ENCODE data around the gene NKIRAS2. TPM values are rescaled to one million over a fixed set of nuclear protein-coding genes. Genes with fewer than 3 reads are reported as not detected.

NKIRAS2 gene
- total RNA-seq, 4 donors from 2014 or later = 34.0 to 48.6 (median 35.7) TPM

DNA sequence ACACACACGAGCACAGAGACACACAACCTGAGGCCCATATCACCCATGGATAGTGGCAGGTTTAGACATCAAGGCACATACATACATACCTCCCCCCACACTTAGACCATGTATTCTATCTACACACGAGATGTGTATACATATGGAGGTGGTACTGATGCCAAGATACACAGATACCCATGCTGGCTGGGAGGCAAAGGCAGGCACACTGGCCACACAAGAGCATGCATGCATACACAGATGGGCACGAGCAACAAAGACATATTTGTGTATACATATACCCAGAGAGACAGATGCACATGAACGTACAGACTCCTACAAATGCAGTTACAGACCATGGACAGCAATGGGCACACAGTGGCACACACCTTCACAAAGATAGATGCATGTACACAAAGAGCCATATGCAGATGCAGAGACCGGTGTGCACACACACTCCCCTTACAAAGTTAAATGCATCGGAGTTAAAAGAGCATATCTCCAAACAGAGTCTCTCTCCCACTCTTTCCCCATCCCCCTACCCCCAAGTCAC, 32.5 kb downstream of the NKIRAS2 start:
- peaks cover 5 to 20% (median 12%) of the 10 kb centered on the region in 3 donors for H3K4me1 ChIP-seq
- H3K27ac ChIP-seq = no peak overlapping the region
- intact Hi-C loops (cut with DNase I) = no loop called here
- TF ChIP-seq POLR2A (IDR thresholded peaks at IDR 0.05) = no peak
- no peak for TF ChIP-seq CTCF (IDR thresholded peaks at IDR 0.05)
- H3K27me3 ChIP-seq = peaks cover 0 to 49% (median 0%) of the 10 kb centered on the region in 4 donors
- WGBS, 2 donors = 65 to 77% methylated on average over 6 of the region's 6 CpGs
- H3K36me3 ChIP-seq = no peaks in the 10 kb centered on the region
- H3K9me3 ChIP-seq = no peaks in the 10 kb centered on the region
- no peak overlapping the region for H3K4me3 ChIP-seq
- DNase-seq = no peak

- no peak overlapping the region for H3K4me3 ChIP-seq
- peaks cover 5 to 20% (median 12%) of the 10 kb centered on the region in 3 donors for H3K4me1 ChIP-seq
- TF ChIP-seq CTCF (IDR thresholded peaks at IDR 0.05) (no peak), POLR2A (IDR thresholded peaks at IDR 0.05) (no peak)
- H3K9me3 ChIP-seq = no peaks in the 10 kb centered on the region
- H3K27ac ChIP-seq = no peak overlapping the region
- peaks cover 0 to 56% (median 0%) of the 10 kb centered on the region in 4 donors for H3K27me3 ChIP-seq
- intact Hi-C loops (cut with DNase I) = no loop called here
- 41 to 57% methylated on average over 6 to 8 of the region's 12 CpGs for WGBS, 2 donors
- H3K36me3 ChIP-seq = no peaks in the 10 kb centered on the region
- DNase-seq = no peak
Observed at GRCh38 chr17:42053731-42054500, 34.0 kb downstream of the NKIRAS2 start.

DNA sequence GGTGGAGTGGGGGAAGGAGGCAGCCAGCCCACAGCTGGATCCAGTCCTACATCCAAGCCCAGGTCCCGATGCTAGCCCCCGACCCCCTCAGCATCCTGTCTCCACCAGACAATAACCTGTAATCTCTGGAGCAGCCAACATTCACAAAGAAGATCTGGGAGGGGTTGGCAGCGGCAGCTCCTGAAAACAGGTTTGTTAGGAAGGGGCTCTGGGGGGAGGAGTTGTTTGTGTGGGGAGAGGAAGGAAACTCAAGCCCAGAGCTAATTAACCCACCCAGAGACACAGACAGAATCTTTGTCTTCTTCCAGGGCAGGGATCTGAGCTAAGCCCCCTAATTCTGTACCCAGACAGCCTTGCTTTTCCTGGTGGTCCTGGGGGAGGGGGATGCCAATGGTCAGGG, 35.1 kb downstream of the NKIRAS2 start:
- Histone ChIP-seq H3K4me3 (no peak overlapping the region), H3K27me3 (peaks cover 0 to 56% (median 0%) of the 10 kb centered on the region in 4 donors), H3K27ac (no peak overlapping the region), H3K36me3 (no peaks in the 10 kb centered on the region), H3K4me1 (peaks cover 5 to 11% (median 11%) of the 10 kb centered on the region in 3 donors), H3K9me3 (no peaks in the 10 kb centered on the region)
- intact Hi-C loops (cut with DNase I) = no loop called here
- TF ChIP-seq POLR2A (IDR thresholded peaks at IDR 0.05) (no peak), CTCF (IDR thresholded peaks at IDR 0.05) (no peak)
- 29 to 48% methylated on average over 3 of the region's 3 CpGs for WGBS, 2 donors
- no peak for DNase-seq

DNA sequence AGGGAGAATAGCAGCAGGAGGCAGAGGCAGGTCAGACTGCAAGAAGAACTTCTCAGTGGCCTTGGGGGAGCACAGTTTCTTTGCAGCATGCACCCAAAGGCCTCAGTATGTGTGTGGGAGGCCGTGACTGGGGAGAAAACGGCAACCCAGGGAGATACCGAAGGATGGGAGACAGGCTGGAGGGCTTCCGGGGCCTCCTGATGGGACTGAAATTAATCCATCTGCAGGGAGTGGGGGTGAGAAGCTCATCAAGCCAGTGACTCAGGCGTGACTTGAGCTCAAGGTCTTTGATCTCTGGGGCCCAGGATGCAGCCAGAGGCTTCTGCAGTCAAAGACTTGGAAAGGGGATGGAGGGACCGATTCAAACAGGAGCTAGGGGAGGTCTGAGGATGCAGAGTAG, 35.6 kb downstream of the NKIRAS2 start:
- Histone ChIP-seq H3K36me3 (no peaks in the 10 kb centered on the region), H3K9me3 (no peaks in the 10 kb centered on the region), H3K27ac (no peak overlapping the region), H3K27me3 (peaks cover 0 to 56% (median 0%) of the 10 kb centered on the region in 4 donors), H3K4me3 (no peak overlapping the region), H3K4me1 (peaks cover 5 to 10% (median 7%) of the 10 kb centered on the region in 3 donors)
- TF ChIP-seq CTCF (IDR thresholded peaks at IDR 0.05) (no peak), POLR2A (IDR thresholded peaks at IDR 0.05) (no peak)
- no peak for DNase-seq
- intact Hi-C loops (cut with DNase I) = no loop called here
- WGBS, 2 donors = 43 to 82% methylated on average over 4 to 6 of the region's 6 CpGs

- Histone ChIP-seq H3K4me3 (no peak overlapping the region), H3K27me3 (peaks cover 0 to 53% (median 0%) of the 10 kb centered on the region in 4 donors), H3K4me1 (peaks cover 0 to 5% (median 0%) of the 10 kb centered on the region in 3 donors), H3K36me3 (no peaks in the 10 kb centered on the region), H3K9me3 (no peaks in the 10 kb centered on the region), H3K27ac (no peak overlapping the region)
- WGBS, 2 donors = 49 to 58% methylated on average over 3 of the region's 3 CpGs
- DNase-seq = no peak
- intact Hi-C loops (cut with DNase I) = no loop called here
- no peak for TF ChIP-seq CTCF (IDR thresholded peaks at IDR 0.05)
- no peak for TF ChIP-seq POLR2A (IDR thresholded peaks at IDR 0.05)
Observed at GRCh38 chr17:42056635-42057034, 36.7 kb downstream of the NKIRAS2 start.

Measured in esophagus squamous epithelium (tissue), 5 donors.